Muscle of leg (tissue), 11 donors: ENCODE data around the gene MED25. TPM values are rescaled to one million over a fixed set of nuclear protein-coding genes. Genes with fewer than 3 reads are reported as not detected.

Experiments used
- DNase-seq: peaks from one replicate; pipeline ENCODE4 v3.0.0; 2013
- H3K27ac ChIP-seq: one replicate; pipeline ENCODE4 v1.5.1; 2013; ENCODE audit warnings: mild to moderate bottlenecking, low read length, control low read depth
- H3K27me3 ChIP-seq: one replicate; pipeline ENCODE4 v1.6.1; 2013; ENCODE audit warnings: low read length; ENCODE audit not compliant: control insufficient read depth, insufficient read depth
- H3K36me3 ChIP-seq: one replicate; pipeline ENCODE4 v1.6.1; 2013; ENCODE audit warnings: low read length; ENCODE audit not compliant: control insufficient read depth, insufficient read depth
- H3K4me1 ChIP-seq: one replicate; pipeline ENCODE4 v1.6.1; 2013; ENCODE audit warnings: low read length; ENCODE audit not compliant: control insufficient read depth, insufficient read depth
- H3K4me3 ChIP-seq: one replicate; pipeline ENCODE4 v1.5.1; 2013; ENCODE audit warnings: low read length, control low read depth
- H3K9me3 ChIP-seq: replicated peaks from 2 replicates; pipeline ENCODE4 v1.6.1; 2013; ENCODE audit warnings: low read depth, low read length; ENCODE audit not compliant: control insufficient read depth
- WGBS: methylation state at CpG from one replicate; pipeline ENCODE4 v1.1.5; 2013; ENCODE audit warnings: missing lambda C conversion rate; ENCODE audit not compliant: insufficient coverage; 5-methylcytosine and 5-hydroxymethylcytosine counted together
- polyA plus RNA-seq, 8 donors: library from polyadenylated mRNA; unstranded; fragments of 120-200 nt; gene quantifications; one replicate each; pipeline versions ENCODE4 v1.2.1 to v1.2.3, GENCODE V29; 2013; ENCODE audit warnings: inconsistent platforms in 1 of 8, low replicate concordance in 1 of 8; ENCODE audit not compliant: insufficient read length in 8 of 8, insufficient read depth in 1 of 8
- total RNA-seq: library from RNA; stranded (reverse); fragments of 120-200 nt; gene quantifications from one replicate; pipeline ENCODE4 v1.2.4, GENCODE V29; 2013

MED25 gene
- total and polyA plus RNA-seq, 9 donors, result 9.6 to 41.0 (median 34.0) TPM

DNA sequence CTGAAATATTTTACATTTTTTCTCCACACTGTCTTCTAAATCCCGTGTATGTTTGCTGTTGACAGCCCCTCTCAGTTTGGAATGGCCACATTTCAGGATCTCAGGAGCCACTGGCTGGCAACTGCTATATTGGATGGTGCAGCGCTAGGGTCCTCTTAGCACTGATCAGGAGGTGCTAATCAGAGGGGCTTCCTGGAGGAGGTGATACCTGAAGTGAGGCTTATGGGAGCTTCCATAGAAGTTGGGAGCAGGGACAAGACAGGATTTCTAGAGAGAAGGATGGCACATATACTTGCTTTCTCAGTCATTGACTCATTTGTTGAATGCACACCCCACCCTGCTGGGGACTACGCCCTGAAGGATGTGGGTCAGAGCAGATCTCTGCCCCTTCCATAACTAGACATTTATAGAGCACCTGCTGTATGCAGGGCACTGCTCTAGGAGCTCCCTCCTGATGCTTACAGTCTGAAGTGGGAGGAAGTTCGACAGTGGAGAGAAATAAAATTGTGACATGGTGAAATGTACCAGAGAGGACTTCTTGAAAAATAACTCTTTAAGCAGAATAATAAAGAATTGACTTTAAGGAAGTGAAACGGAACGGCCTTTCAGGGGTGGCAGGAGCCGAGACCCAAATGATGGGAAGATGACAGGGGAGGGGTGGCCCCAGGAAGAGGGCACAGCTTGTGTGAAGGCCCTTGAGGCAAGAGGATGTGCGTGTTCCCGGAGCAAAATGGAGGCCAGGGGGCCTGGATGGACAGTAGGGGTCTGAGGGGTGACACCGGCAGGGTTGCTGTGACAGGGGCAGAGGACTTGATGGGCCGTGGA lies 38.1 kb upstream of the MED25 start:
- no peaks in the 10 kb centered on the region for H3K9me3 ChIP-seq
- DNase-seq, result no peak
- no peak overlapping the region for H3K4me3 ChIP-seq
- no peaks in the 10 kb centered on the region for H3K27me3 ChIP-seq
- H3K27ac ChIP-seq, result no peak overlapping the region
- H3K4me1 ChIP-seq, result no peaks in the 10 kb centered on the region
- WGBS, result 76% methylated on average over 8 of the region's 11 CpGs
- peaks cover 38% of the 10 kb centered on the region for H3K36me3 ChIP-seq

DNA sequence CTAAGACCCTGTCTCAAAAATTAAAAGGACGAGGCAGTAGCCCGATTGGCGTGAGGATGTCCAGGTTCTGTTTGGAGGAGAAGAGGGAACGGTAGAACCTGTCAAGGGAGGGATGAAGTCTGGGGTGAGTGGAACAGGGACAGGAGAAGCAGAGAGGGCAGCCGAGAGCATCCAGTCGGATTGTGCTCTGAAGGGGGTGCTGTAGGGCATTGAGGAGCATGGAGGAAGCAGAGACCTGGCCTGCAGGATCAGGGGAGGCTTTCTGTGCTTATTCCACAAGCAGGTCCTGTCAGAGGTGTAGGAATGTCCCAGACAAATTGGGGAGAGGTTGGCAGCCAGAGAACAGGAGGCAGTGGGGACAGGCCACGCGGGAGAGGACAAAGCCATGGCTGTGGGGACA lies 37.2 kb upstream of the MED25 start:
- Histone ChIP-seq H3K36me3 (peaks cover 43% of the 10 kb centered on the region), H3K4me3 (no peak overlapping the region), H3K4me1 (no peaks in the 10 kb centered on the region), H3K9me3 (no peaks in the 10 kb centered on the region), H3K27ac (no peak overlapping the region), H3K27me3 (no peaks in the 10 kb centered on the region)
- DNase-seq, result no peak
- WGBS, result 69% methylated on average over 8 of the region's 8 CpGs

DNA sequence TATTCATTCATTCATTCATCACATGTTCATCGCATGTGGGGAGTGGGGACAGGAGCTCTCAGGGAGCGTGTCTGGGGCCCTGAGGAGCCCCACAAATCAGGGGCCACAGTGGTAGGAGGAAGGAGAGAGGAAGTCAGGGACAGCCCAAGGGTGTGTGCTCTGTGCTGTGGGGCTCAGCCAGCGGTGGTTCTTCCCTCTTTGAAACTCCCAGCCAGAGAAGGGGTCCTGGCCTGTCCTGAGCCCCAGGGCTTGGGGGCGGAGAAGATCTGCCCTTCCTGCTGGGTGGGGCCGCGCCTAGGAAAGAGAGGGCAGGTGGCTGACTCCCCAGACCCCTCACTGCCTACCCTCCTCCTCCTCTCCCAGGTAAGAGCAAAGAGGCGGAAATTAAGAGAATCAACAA lies 36.7 kb upstream of the MED25 start:
- DNase-seq, result no peak
- Histone ChIP-seq H3K27me3 (no peaks in the 10 kb centered on the region), H3K4me1 (peaks cover 3% of the 10 kb centered on the region), H3K36me3 (peaks cover 39% of the 10 kb centered on the region), H3K4me3 (no peak overlapping the region), H3K27ac (no peak overlapping the region), H3K9me3 (no peaks in the 10 kb centered on the region)
- WGBS, result 72% methylated on average over 2 of the region's 7 CpGs

DNA sequence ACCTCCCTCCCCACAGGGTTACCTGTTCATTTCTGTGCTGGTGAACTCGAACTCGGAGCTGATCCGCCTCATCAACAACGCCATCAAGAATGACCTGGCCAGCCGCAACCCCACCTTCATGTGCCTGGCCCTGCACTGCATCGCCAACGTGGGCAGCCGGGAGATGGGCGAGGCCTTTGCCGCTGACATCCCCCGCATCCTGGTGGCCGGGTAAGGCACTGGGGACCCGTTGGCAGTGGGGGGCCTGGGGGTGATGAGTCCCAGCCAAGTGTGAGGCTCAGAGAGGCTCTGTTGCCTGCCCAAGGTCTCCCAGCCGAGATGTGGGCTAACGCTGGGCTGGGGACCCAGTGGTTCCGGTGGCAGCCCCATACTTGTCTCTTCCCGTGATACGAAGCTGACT lies 35.6 kb upstream of the MED25 start:
- WGBS, result 98% methylated on average over 15 of the region's 18 CpGs
- Histone ChIP-seq H3K4me1 (peaks cover 9% of the 10 kb centered on the region), H3K4me3 (no peak overlapping the region), H3K36me3 (peaks cover 39% of the 10 kb centered on the region), H3K9me3 (no peaks in the 10 kb centered on the region), H3K27ac (no peak overlapping the region), H3K27me3 (no peaks in the 10 kb centered on the region)
- DNase-seq, result no peak

DNA sequence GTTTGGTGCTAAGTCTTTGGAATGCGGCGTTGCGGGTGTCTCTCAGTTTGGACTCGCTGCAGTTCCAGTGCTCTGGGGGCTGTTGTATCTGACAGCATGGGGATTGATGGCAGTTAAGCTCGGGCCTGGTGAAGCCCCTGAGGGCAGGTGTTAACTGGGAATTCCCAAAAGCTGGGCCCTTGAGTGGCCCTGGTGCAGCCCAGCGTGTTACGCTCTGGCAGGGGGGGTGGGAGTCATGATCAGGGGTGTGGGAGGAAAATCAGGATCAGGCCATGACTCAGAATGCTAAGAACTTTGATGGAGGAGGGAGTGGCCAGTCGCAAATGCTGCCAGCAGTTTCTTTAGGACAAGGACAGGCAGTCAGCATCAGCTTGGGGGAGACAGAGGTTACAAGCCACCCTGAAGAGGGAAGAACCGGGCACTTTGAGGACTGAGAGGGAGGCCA lies 31.7 kb upstream of the MED25 start:
- H3K4me3 ChIP-seq, result no peak overlapping the region
- H3K27ac ChIP-seq, result peak overlapping the region; percentile 20
- DNase-seq, result no peak
- no peaks in the 10 kb centered on the region for H3K9me3 ChIP-seq
- no peaks in the 10 kb centered on the region for H3K27me3 ChIP-seq
- 51% methylated on average over 9 of the region's 9 CpGs for whole genome bisulfite sequencing
- peaks cover 65% of the 10 kb centered on the region for H3K36me3 ChIP-seq
- H3K4me1 ChIP-seq, result peaks cover 9% of the 10 kb centered on the region

DNA sequence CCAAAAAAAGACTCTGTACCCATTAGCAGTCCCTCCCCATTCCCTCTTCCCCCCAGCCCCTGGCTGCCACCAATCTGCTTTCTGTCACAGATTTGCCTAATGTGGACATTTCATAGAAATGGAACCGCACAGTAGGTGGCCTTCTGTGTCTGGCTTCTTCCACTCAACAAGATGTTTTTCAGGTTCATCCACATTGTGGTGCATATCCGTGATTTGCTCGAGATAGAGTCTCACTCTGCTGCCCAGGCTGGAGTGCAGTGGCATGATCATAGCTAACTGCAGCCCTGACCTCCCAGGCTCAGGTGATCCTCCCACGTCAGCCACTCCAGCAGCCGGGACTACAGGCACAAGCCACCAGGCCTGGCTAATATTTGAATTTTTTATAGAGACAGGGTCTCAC lies 30.3 kb upstream of the MED25 start:
- no peak for DNase-seq
- 97% methylated on average over 3 of the region's 5 CpGs for WGBS
- Histone ChIP-seq H3K4me1 (peaks cover 9% of the 10 kb centered on the region), H3K36me3 (peaks cover 67% of the 10 kb centered on the region), H3K4me3 (no peak overlapping the region), H3K27ac (no peak overlapping the region), H3K27me3 (no peaks in the 10 kb centered on the region), H3K9me3 (no peaks in the 10 kb centered on the region)

DNA sequence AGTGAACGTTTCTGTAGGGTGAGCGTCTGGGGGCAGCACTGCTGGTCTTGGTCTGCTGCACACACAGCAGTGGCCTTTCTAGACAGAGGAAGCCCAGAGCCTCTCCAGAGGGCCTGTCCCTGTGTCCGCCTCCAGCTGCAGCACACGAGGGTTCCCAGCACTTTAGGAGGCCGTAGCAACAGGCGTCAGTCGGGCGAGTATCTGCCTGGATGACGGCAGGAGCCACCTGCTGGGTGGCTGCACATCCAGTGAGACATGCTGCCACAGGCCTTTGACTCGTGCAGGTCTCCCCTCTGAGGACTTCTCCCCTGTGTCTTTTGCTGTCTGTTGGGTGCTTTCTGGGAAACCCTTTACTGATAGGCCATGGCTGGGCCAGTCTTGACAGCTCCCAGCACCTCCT lies 29.2 kb upstream of the MED25 start:
- WGBS, result 88% methylated on average over 9 of the region's 10 CpGs
- DNase-seq, result no peak
- Histone ChIP-seq H3K27me3 (no peaks in the 10 kb centered on the region), H3K4me3 (no peak overlapping the region), H3K4me1 (peaks cover 9% of the 10 kb centered on the region), H3K36me3 (peaks cover 65% of the 10 kb centered on the region), H3K9me3 (no peaks in the 10 kb centered on the region), H3K27ac (no peak overlapping the region)

DNA sequence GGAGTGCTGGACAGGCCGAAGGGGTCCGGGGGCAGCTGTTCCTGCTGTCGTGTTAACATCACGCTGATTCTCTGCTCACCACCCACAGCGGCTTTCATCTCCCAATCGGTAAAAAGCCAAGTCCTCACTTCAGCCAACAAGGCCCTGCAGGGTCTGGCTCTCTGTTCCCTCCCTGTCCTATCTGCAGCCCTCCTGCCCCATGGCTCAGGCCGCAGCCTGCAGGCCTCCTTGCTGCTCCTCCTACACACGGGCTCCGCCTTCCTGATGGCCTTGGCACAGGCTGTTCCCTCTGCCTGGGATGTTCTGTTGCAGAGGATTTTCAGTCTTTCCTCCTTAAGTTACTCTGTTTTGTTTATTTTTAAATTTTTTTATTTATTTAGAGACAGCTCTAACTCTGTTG lies 27.2 kb upstream of the MED25 start:
- Histone ChIP-seq H3K4me1 (peaks cover 9% of the 10 kb centered on the region), H3K36me3 (peaks cover 73% of the 10 kb centered on the region), H3K27ac (no peak overlapping the region), H3K27me3 (no peaks in the 10 kb centered on the region), H3K9me3 (no peaks in the 10 kb centered on the region), H3K4me3 (no peak overlapping the region)
- DNase-seq, result peak; percentile 25
- WGBS, result 77% methylated on average over 6 of the region's 9 CpGs

DNA sequence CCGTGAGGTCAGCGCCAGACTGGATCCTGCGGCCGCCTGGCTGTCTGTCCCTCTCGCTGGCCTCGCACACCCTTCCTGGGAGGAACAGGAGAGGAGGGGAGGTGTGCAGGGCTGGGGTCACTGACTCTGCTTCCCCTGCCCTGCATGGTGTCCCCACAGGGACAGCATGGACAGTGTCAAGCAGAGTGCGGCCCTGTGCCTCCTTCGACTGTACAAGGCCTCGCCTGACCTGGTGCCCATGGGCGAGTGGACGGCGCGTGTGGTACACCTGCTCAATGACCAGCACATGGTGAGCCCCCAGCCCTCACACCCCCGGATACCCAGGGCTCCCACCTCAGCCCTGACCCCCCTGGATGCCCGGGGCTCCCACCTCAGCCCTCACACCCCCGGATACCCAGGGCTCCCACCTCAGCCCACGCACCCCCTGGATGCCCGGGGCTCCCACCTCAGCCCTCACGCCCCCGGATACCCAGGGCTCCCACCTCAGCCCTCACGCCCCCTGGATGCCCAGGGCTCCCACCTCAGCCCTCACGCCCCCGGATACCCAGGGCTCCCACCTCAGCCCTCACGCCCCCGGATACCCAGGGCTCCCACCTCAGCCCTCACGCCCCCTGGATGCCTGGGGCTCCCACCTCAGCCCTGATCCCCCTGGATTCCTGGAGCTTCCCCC lies 26.2 kb upstream of the MED25 start:
- H3K4me3 ChIP-seq, result no peak overlapping the region
- H3K4me1 ChIP-seq, result peaks cover 2% of the 10 kb centered on the region
- peaks cover 80% of the 10 kb centered on the region for H3K36me3 ChIP-seq
- H3K9me3 ChIP-seq, result no peaks in the 10 kb centered on the region
- WGBS, result 91% methylated on average over 25 of the region's 26 CpGs
- H3K27ac ChIP-seq, result no peak overlapping the region
- no peaks in the 10 kb centered on the region for H3K27me3 ChIP-seq
- no peak for DNase-seq

DNA sequence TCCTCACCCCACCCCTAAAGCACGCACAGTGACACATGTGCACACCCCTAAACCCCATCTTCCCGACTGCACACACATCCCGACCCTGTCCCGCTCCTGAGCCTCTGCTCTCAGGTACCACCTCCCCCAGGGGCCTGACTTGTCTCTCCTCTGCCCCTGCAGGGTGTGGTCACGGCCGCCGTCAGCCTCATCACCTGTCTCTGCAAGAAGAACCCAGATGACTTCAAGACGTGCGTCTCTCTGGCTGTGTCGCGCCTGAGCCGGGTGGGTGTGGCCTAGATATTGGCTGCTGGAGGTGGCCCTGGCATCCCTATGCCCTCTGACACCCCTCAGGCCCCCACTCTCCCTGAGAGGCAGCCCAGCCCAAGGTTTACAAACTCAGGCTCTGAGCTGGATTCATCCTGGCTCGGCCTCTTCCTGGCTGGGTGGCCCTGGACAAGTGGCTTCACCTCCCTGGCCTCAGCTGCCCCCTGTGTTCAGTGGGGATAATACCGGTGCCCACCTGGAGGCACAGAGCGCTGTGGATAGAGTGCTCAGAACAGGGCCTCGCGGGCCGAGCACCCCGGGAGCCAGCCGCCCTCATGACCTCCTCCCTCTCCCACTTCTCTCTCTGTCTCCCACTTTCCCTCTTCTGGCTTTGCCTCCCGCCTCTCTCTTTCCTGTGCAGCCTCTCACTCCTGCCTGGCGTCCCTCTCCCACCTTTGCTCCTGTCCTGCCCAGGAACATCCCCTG lies 25.1 kb upstream of the MED25 start:
- H3K4me3 ChIP-seq, result no peak overlapping the region
- no peaks in the 10 kb centered on the region for H3K27me3 ChIP-seq
- no peak overlapping the region for H3K27ac ChIP-seq
- peaks cover 83% of the 10 kb centered on the region for H3K36me3 ChIP-seq
- no peaks in the 10 kb centered on the region for H3K9me3 ChIP-seq
- DNase-seq, result no peak
- 92% methylated on average over 16 of the region's 22 CpGs for WGBS
- no peaks in the 10 kb centered on the region for H3K4me1 ChIP-seq
